HG03469 (cell line): ENCODE data around the gene GPR183.

Experiments used
- ATAC-seq: cut with Tn5 transposase; IDR thresholded peaks from one replicate; pipeline ENCODE4 v1.9.1; 2021; ENCODE audit warnings: mild to moderate bottlenecking, moderate library complexity, moderate number of reproducible peaks; ENCODE audit not compliant: unreplicated experiment

GPR183 gene

DNA sequence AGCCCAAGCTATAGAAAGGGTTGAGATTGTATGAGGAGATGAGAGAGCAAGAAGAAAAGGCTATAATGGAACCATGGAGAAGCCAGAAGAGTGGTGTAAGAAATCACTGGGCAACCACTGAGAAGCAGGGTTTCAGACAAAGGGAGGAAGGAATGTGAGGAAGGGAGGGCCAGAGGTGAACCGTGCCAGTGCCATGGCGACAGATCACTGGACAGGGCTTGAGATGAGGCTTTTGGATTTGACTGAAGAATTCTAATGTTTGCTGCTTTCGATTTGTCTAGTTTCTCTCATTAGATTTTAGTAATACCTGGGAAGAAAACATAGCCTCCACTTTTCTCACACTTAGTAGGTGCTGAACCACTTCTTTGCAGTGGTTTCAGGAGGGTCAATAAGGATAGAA is 6.3 kb upstream of the GPR183 start:
- ATAC-seq = no peak

DNA sequence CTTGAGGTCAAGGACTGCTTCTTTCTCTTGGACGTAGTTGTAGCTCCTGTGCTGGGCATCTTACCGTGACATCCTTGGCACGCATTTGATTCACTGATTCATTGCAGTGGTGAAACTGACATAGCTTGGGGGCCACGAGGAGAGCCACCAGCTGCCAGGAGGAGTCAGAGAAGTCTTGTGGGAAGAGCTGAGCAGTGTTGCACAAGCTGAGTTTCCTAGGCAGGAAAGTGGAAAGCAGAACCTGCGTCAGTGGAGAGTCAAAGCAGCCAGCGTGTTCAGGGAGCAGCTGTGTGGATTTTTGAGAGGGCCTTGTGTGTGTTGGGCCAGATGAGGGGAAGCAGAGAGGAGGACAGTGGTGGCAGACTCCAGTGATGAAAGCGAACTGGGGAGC is 5.3 kb upstream of the GPR183 start:
- no peak for ATAC-seq

DNA sequence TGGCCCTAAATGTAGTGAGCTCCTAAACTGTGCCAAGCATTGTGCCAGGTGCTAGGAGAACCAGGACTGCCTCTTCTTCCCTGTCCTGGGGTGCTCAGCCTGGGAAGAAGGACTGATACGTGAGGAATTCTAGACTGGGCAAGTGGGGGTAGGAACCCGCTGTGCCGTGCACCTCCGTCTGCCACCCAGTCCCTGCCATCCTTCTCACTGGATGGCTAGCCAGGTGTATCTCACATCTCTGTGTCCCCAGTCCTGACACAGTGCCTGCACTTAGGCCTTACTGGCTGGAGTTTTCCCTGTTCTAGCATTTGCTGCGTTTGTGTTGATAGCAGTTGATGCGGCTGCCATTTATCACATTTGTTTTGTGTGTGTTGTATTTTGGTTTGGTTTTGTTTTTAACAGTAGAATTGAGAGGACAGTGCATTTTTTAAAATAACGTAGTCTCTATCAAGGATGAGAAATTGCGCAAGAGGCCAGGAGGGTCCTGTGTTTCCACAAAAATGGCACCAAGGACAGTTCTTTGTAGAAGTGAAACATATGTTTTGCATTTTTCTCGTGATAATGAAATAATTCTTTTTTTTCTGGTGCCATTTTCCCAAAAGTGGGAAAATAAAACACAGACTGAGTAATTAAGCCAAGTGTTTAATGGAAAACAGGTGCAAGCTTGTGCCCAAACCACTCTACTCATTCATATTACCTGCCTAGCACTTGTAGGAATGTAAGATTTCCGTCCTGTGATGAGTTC is 4.7 kb upstream of the GPR183 start:
- ATAC-seq = no peak

DNA sequence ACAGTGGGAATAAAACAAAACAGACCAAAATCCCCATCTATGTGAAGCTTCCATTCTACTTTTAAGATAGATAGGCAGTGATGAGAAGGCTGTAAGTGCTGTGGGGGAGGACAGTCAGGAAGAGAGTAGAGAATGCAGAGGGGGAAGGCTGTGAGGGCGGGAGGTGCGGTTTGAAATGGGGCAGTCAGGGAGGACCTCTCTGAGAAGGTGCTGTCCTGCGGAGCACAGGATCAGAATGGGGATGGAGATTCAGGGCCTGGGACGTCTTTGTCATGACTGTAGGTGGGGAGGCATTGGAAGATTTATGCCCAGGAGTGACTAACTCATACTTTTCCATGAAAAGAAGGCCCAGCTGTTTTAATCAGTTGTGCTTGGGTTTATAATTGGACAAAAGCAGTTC is 3.9 kb upstream of the GPR183 start:
- no peak for ATAC-seq

DNA sequence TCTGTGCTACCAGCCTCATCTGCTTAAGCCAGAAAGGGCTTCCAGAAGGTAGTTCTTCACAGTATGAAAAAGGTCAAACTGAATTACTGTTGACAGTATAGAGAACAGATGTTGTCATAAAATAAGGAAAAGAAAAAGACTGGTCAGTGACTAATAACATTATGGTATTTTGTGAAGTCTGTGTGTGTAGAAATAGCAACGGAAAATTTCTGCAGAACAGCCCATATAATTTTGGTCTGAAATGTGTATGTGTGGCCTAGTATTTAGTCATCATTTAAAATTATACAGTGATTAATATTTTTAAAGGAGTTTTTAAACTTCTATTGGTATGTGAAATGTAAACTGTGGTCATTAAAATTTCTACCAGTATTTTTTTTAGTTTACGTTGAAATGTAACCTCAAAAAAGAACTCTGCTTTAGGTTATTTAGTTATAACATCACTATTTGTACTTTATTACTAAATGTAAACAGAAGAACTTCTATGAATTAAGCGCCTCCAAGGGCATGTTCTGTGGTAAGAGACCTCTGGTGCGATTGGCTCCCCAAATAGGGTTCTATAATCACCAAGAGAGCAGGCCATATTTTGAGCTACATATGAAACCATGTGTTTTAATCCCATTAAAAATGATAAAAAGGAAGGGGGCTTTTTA is 3.3 kb upstream of the GPR183 start:
- peak; percentile 34 for ATAC-seq

DNA sequence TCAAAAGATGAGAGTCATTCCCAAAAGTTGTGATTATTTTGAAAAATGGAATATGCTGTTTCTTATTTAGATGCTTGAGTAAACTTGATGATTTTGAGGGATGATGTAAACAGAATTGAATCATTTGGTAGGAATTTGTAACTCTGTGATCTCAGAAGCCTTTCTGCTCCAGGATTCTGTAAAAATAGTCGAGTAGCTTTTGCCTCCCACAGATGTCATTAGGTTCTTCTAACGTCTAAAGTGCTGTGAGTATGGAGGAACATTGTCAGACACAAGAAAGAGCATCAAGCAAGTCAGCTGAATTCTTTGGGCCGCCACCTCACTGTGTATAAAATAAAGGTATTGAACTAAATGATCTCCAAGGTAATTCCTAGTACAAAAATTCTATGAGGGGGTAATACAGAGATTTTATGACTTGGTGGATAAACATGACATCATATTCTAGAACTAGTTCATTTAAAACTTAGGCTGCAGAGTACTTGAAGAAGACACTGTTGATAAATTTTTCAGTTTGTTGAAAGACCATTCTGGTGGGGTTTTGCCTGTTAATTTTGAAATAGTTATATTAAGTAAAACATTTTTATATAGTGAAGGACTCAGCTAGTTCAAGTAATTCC is 1.4 kb upstream of the GPR183 start:
- no peak for ATAC-seq

DNA sequence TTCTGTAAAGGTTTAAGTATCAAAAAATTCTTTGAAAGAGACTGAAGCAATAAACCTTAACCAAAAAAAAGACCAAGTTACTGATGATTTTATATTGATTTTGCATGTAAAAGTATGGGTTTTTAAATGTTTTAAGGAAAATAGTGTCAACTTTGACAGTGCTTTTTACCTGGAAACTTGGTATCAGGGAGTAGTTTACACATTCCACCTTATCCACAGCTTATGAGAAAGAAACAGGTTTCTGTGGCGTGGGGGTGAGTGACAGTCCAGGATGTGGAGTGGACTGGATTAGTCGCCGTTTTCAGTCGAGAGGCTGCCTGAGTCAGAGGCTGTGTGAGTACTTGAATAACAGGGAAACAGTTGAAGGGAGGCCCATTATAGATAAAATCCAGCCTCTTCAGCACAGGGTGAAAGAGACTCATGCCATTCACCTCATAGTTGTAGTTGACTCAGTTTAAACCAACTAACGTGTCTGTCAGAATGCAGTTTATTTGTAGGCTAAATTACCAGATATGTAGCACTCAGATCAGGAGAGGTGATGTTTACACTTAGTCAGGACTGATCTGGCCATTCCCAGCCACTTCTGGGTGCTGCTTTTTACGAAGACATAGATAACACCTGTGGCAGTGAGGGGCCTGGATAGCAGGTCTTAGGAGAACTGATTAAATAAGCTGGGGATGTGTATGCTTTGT is 595 bp upstream of the GPR183 start:
- ATAC-seq = no peak

DNA sequence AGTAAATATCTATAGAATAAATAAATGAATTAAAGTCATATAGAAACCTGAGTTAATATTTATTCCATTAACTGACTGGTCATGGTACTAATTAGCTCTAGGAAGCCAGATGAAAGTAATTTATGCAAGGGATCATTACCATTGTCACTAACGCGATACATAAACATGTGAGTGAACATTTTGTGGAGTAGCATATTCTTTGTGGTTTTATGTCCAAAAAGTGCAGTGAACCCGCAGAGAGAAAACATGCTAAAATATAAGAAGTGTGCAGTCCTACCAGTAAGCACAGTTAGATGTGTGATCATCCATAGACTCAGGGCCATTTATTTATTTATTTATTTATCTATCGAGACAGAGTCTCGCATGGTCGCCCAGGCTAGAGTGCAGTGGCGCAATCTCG is 1.6 kb downstream of the GPR183 start:
- no peak for ATAC-seq

DNA sequence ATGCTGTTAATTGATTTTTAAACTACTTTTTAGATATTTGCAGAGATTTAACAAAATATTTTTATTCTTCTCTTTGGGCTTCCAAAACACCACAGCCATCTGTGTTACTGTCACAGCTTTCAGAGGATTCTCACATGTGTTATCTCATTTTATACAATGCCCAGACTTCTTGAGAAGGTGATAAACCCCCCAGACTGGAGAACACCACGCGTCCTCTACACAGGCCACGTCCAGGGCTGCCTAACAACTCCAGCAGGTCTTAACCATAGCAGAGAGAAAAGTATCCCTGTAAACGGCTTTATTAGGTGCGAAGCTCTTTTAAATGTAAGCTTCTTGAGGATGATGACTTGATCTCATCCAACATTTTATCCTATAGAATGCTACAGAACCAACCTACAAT is 2.0 kb downstream of the GPR183 start:
- ATAC-seq = no peak

DNA sequence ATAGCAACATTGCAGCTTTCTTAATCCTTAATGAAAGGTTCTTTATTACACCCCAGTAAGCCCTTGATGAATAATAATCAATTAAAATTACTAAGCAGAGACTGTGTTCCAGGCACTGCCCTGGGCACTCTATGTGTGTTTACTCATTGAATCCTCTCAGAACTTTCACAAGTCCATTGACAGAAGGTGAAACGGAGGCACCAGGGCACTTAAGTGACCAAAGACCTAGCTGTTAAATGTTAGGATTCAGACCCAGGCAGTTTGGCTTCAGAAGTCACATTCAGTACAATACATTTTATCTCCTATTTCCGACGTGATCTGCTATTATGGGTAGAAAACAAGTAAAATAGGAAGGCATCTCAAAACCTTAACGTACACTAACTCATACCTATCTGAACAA is 2.7 kb downstream of the GPR183 start:
- no peak for ATAC-seq

DNA sequence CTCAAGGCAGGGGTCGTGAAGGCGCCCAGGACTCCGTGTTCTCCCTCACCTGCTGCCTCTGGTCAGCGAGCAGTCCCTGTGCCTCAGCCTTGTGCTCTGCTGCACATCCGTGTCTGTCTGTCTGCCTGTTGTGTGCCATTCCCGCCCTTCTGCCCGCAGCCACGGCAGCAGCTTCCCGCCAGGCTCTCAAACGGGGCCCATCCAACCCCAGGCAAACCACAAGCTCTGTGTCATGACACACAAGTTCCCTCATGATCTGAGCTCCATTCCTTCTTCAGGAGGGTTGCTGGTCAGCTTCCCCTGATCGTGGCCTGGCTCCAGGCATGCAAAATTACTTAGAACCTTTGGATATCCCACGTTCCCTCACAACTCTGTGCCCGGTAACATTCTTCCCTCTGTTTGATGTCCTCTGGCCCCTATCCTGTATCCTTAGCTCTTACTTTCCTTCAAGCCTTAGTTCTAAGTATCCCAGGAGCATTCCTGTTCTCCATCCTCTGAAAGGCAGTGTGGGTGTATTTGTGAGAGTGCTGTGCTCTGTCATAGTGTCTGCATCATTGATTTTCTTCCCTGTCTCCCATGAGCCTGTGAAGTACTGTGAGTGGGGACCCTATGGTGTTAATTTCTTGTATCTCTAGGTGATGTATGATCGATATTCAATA is 3.2 kb downstream of the GPR183 start:
- ATAC-seq = no peak

DNA sequence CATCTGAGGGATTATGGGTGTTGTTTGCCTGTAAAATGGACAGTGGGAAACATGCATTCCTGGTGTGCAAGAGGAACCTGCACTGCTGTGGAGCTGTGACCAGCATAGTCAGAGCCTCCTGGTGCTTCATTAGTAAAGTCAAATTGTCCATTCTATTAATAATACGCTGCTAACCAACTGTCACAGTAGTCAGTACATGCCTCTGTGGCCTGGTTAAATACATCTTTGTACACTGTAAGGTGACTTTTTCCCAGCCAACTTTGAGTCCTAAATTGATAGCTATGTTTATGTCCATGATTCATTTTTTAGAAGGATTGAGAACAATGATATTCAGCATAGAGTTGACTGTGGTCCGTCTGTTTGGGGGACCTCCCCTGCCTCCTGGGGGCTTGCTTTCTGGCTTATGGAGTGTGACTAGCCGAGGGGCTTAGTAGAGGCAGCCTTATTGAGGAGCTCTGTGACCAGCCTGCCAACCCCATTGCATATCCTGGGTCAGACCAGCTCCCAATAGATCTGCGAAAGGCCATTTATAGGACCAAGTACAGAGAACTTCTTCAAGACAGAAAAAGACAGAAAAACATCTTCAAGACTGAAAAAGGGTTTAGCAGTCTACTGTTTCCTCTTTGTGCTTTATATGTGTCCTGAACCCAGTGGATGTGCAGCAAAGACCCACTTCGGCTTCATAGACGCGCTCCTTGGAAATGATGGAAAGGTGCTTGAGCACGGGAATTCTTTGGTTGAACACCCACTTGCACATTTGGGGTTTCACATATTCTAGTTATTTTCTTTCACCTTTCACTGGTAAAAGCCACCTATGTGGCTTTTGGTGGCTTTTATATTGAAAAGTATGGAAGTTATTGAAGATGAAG is 4.3 kb downstream of the GPR183 start:
- ATAC-seq = no peak

DNA sequence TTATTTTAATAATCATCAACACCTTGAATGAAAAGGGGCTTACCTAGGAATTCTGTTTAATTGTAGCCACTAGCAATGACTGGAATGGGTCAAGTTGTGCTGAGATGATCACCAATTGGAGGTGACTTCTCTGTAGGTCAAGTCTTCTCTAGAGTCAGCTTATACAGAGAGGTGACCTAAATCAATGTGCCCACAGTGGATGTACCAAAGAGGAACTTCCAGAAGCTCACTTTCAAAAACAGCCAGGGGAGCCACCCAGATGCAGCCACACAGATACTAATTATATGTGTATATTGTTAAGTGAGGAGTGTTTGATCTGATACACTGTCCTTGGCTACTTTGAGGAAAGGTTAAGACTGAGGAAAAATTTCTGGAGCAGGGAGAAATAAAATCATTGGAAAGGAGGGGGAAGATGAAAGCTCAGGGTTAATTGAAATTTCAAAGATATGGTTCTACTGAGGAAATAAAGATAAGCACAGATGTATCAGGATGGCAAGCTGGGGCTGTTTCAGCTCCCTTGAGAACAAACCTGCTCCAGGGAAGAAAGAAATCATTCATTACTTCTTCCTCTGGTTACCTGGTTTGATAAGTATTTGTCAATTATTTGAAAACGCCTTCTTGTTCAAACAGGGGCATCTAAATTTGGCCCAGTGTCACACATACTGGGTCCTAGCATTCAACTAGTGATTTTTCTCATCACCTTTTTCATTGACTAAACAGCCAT is 5.1 kb downstream of the GPR183 start:
- ATAC-seq = no peak

DNA sequence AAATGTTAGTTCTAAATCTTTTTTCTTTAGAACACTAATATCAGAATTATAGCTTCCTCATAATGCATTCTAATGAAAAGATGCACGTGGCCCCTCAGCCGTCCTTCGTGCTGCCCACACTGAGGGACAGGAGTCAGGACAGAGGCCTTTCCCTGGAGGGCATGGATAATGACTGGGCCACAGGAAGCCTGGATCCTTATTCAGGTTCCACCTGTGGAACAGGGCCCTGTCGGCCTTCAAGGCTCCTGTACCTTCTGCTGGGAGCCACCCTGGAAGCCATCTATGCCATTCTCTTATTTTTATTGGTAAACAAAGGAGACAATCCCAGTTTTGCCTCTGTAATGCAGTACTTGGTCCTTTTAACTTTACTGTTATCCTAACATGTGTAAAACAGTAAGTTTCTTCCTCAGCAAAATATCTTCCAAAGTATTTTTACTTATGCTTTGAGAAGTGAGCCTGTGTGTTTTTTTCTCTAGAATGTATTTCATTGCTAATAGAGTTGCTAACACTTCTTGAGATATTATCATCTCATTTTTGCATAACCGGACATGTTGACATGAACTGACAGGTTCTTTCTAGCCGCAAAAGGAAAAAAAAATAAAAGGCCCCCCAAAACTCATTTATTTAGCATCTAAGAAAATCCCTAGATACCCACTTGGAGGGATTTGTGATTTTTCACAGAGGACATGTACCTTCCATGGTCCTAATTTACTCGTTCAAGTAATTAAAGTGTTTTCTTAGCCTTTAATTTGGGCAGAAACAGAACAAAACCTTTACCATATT is 6.0 kb downstream of the GPR183 start:
- ATAC-seq = no peak

DNA sequence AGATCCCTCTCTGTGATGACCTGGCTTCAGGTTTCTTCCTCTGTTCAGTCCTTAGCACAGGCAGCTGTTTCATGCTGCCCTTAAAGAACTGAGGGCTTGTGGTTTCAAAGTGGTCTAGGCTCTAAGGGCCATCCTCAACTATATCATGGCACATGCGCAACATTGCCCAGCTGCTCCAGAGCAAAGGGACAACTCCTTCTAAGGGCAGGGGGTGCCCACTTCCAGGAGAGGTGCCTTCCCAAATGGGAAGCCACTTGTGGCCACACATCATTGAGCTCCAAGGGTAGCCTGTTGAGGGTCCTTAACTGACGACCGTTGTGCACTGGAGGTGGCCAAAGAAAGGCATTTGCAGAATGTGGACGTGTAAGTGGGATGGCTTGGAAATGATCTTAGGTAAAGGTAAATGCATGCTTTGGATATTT is 7.3 kb downstream of the GPR183 start:
- no peak for ATAC-seq

DNA sequence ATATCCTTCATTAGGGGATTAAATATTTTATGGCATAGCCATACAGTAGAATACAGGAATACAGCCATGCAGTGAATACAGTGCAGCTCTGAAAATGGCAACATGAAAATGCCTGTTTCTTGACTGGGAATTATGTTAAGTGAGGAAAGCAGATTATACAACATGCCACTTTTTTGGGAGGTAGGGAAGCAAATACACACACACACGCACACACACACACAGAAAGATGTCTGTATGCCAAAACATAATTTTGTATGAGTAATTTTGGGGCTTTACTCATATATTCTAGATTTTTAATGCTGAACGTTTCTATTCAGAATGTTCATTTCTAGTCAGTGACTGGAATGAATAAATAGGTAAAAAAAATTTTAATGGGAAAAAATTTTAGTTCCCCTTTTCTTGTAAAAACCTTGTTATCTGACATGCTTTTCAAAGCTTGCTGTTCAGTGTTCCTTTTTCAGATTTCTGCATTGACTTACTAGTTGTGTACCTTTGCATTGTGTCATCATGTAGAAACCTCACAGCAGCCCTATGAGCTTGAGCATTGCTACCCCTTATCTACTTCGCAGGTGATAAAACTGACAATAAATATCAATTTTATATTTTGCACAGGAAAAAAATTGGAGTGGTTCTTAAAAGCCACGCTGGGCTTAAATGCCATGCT is 7.8 kb downstream of the GPR183 start:
- ATAC-seq = no peak

DNA sequence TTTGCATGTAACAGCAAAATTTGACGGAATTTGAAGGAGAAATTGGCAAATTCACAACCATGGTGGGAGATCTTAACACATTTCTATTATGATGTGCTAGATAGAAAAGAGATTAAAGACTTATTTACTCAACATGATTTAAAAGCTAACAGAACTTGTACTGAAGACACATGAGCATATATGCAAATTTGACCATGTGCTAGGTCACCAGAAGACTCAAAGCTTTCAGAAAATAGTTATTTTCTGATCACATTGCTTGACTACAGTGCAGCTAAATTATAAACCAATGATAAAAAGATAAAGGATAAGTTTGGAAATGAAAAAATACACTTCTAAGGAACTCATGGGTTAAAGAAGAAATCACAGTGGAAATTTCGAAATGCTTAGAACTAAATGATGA is 9.1 kb downstream of the GPR183 start:
- ATAC-seq = no peak

DNA sequence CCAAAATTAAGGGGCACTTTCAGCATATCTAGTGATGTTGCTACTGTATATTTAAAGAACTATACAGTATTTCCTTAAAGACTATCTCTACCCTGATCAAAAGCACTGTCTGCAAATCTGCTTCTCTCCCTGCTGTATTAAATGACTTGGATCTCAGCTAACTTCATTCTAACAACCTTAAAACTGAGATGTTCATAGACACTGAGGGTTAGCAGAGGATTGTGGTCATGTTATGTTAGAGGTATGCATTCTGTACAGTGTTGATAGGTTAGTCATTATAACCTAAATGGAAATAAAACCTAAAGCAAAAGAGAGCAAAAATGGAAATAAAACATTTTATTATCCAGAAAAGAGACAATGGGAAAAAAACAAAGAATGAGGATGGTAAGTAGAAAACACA is 9.9 kb downstream of the GPR183 start:
- ATAC-seq = no peak
